Progenitor cell of endocrine pancreas (in vitro differentiated cells): ENCODE results near the gene CELSR1. TPM values are rescaled to one million over a fixed set of nuclear protein-coding genes. Genes with fewer than 3 reads are reported as not detected.

ENCODE experiments used
- DNase-seq: peaks from one replicate; pipeline ENCODE4 v3.0.0; 2021; ENCODE audit warnings: low spot score; ENCODE audit not compliant: unreplicated experiment
- H3K27ac Mint-ChIP-seq: 2 replicates; pipeline ENCODE4 v1.8.0; 2021; ENCODE audit warnings: mild to moderate bottlenecking, moderate library complexity, mixed read lengths
- H3K27me3 Mint-ChIP-seq: 2 replicates; pipeline ENCODE4 v1.8.0; 2021; ENCODE audit warnings: mixed read lengths
- H3K36me3 Mint-ChIP-seq: 2 replicates; pipeline ENCODE4 v1.8.0; 2022; ENCODE audit warnings: mixed read lengths; ENCODE audit not compliant: insufficient read depth
- H3K4me1 Mint-ChIP-seq: 2 replicates; pipeline ENCODE4 v1.8.0; 2021; ENCODE audit warnings: low read depth, mixed read lengths
- H3K4me3 Mint-ChIP-seq: 2 replicates; pipeline ENCODE4 v1.8.0; 2021; ENCODE audit warnings: low read depth, mild to moderate bottlenecking, moderate library complexity, mixed read lengths
- H3K9me3 Mint-ChIP-seq: 2 replicates; pipeline ENCODE4 v1.8.0; 2021; ENCODE audit warnings: low read depth, mixed read lengths
- total RNA-seq: library from RNA; stranded (reverse); gene quantifications from 2 replicates; pipeline ENCODE4 v1.2.1, GENCODE V29; 2021
- TF ChIP-seq, protein P1 (sequence below): fragments of 200-600 bp; sonication (generic); IDR thresholded peaks from one replicate; pipeline ENCODE4 v1.5.0; 2021; ENCODE audit warnings: antibody characterized with exemption, mild to moderate bottlenecking; ENCODE audit not compliant: unreplicated experiment

The CELSR1 gene
- total RNA-seq, 1 donor from 2014 or later, result 20.9 TPM

DNA sequence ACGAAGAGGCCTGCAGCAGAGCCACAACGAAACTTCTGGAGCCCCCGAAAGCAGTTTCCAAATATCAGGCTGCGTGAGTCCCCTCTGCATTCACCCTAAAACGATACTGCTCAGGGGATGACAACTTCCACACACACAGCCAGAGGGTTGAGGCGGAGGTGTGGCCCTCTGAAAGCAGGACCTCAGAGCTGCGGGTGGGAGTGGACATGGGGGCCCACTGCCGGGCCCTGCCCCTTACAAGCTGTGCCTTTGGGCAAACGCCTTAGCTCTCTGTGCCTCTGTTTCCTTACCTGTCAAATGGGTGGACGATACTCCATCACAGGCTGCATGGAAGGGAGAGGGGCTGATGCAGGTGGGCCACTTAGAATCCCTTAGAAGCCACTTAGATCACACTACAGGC is 148.8 kb downstream of the CELSR1 start:
- no peak for DNase-seq
- Mint-ChIP-seq H3K36me3 (peaks cover 4% of the 10 kb centered on the region), H3K27ac (no peak overlapping the region), H3K4me3 (no peak overlapping the region), H3K4me1 (no peaks in the 10 kb centered on the region), H3K27me3 (no peaks in the 10 kb centered on the region), H3K9me3 (no peaks in the 10 kb centered on the region)
- TF ChIP-seq, protein P1, sequence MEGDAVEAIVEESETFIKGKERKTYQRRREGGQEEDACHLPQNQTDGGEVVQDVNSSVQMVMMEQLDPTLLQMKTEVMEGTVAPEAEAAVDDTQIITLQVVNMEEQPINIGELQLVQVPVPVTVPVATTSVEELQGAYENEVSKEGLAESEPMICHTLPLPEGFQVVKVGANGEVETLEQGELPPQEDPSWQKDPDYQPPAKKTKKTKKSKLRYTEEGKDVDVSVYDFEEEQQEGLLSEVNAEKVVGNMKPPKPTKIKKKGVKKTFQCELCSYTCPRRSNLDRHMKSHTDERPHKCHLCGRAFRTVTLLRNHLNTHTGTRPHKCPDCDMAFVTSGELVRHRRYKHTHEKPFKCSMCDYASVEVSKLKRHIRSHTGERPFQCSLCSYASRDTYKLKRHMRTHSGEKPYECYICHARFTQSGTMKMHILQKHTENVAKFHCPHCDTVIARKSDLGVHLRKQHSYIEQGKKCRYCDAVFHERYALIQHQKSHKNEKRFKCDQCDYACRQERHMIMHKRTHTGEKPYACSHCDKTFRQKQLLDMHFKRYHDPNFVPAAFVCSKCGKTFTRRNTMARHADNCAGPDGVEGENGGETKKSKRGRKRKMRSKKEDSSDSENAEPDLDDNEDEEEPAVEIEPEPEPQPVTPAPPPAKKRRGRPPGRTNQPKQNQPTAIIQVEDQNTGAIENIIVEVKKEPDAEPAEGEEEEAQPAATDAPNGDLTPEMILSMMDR, result no peak

GRCh38 chr22:46387748-46388147 is 149.7 kb downstream of the CELSR1 start:
- H3K27ac Mint-ChIP-seq, result no peak overlapping the region
- H3K27me3 Mint-ChIP-seq, result no peaks in the 10 kb centered on the region
- H3K36me3 Mint-ChIP-seq, result peaks cover 7% of the 10 kb centered on the region
- no peaks in the 10 kb centered on the region for H3K9me3 Mint-ChIP-seq
- H3K4me1 Mint-ChIP-seq, result no peaks in the 10 kb centered on the region
- TF ChIP-seq, protein P1, result no peak
- no peak for DNase-seq
- H3K4me3 Mint-ChIP-seq, result no peak overlapping the region

GRCh38 chr22:46386312-46386711 is 151.1 kb downstream of the CELSR1 start:
- no peaks in the 10 kb centered on the region for H3K4me1 Mint-ChIP-seq
- H3K27me3 Mint-ChIP-seq, result no peaks in the 10 kb centered on the region
- no peak overlapping the region for H3K4me3 Mint-ChIP-seq
- peaks cover 10% of the 10 kb centered on the region for H3K36me3 Mint-ChIP-seq
- no peaks in the 10 kb centered on the region for H3K9me3 Mint-ChIP-seq
- TF ChIP-seq, protein P1, result peak; percentile 16
- no peak overlapping the region for H3K27ac Mint-ChIP-seq
- DNase-seq, result no peak

DNA sequence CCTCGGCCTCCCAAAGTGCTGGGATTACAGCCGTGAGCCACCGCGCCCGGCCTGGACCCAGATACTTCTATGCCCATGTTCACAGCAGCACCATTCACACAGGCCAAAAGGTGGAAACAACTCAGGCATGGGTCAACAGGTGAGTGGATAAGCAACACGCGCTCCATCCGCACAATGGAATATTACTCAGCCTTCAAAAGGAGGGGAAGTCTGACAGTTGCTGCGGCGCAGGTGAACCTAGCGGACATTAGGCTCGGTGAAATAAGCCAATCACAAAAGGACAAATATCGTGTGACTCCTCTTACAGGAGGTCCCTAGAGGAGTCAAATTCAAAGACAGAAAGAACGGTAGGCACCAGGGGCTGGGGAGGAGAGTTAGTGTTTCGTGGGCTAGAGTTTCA is 154.9 kb downstream of the CELSR1 start:
- Mint-ChIP-seq H3K27ac (no peak overlapping the region), H3K4me1 (peaks cover 30% of the 10 kb centered on the region), H3K9me3 (no peaks in the 10 kb centered on the region), H3K27me3 (no peaks in the 10 kb centered on the region), H3K4me3 (no peak overlapping the region), H3K36me3 (peaks cover 12% of the 10 kb centered on the region)
- no peak for DNase-seq
- TF ChIP-seq, protein P1, result no peak

GRCh38 chr22:46381731-46382130 is 155.7 kb downstream of the CELSR1 start:
- TF ChIP-seq, protein P1, result no peak
- no peak overlapping the region for H3K27ac Mint-ChIP-seq
- H3K36me3 Mint-ChIP-seq, result peaks cover 14% of the 10 kb centered on the region
- H3K27me3 Mint-ChIP-seq, result no peaks in the 10 kb centered on the region
- peaks cover 37% of the 10 kb centered on the region for H3K4me1 Mint-ChIP-seq
- no peaks in the 10 kb centered on the region for H3K9me3 Mint-ChIP-seq
- H3K4me3 Mint-ChIP-seq, result no peak overlapping the region
- no peak for DNase-seq
